Brain microvascular endothelial cell (primary cell): Measurements from ENCODE around the gene PEF1.

Experiments
- DNase-seq: peaks from one replicate; pipeline ENCODE4 v3.0.0-alpha.2; 2020
- H3K27ac ChIP-seq: fragments of 250-450 bp; sonication (Bioruptor Pico); 2 replicates; pipeline ENCODE4 v1.5.1; 2020; ENCODE audit warnings: mild to moderate bottlenecking, moderate library complexity
- H3K27me3 ChIP-seq: fragments of 250-450 bp; sonication (Bioruptor Pico); replicated peaks from 2 replicates; pipeline ENCODE4 v1.5.1; 2020; ENCODE audit warnings: mild to moderate bottlenecking
- H3K36me3 ChIP-seq: fragments of 250-450 bp; sonication (Bioruptor Pico); replicated peaks from 2 replicates; pipeline ENCODE4 v1.5.1; 2020; ENCODE audit warnings: mild to moderate bottlenecking
- H3K4me3 ChIP-seq: 2 replicates; pipeline ENCODE4 v1.5.1; 2011; ENCODE audit warnings: low read depth, mild to moderate bottlenecking, control low read depth, low read length, moderate library complexity
- CTCF ChIP-seq: IDR thresholded peaks from 2 replicates; pipeline ENCODE4 v1.5.1; 2011; ENCODE audit warnings: low read depth, mild to moderate bottlenecking, moderate library complexity, low read length, control low read depth, inconsistent platforms; ENCODE audit errors: missing control alignments
- in situ Hi-C: cut with HindIII; loops from 2 replicates; pipeline ENCODE4 v1.10.0; 2017; ENCODE audit warnings: low sequenced_read_pairs, low pct_ligation_motif_present

Gene PEF1

GRCh38 chr1:31670593-31670964 is 25.9 kb upstream of the PEF1 start:
- Histone ChIP-seq H3K4me3 (no peak overlapping the region), H3K36me3 (no peaks in the 10 kb centered on the region), H3K27ac (no peak overlapping the region), H3K27me3 (no peaks in the 10 kb centered on the region)
- in situ Hi-C loops, result no loop called here
- no peak for DNase-seq
- TF ChIP-seq CTCF, result no peak

- H3K36me3 ChIP-seq, result no peaks in the 10 kb centered on the region
- in situ Hi-C loops, result no loop called here
- H3K4me3 ChIP-seq, result peak overlapping the region; percentile 12
- H3K27ac ChIP-seq, result no peak overlapping the region
- peak; percentile 22 for DNase-seq
- H3K27me3 ChIP-seq, result no peaks in the 10 kb centered on the region
- TF ChIP-seq CTCF, result peak; percentile 56
These were observed 25.3 kb upstream of the PEF1 start for GRCh38 chr1:31669786-31670592.

- no peak for DNase-seq
- in situ Hi-C loops, result no loop called here
- Histone ChIP-seq H3K27ac (no peak overlapping the region), H3K36me3 (no peaks in the 10 kb centered on the region), H3K4me3 (no peak overlapping the region), H3K27me3 (no peaks in the 10 kb centered on the region)
- no peak for TF ChIP-seq CTCF
These were observed 24.7 kb upstream of the PEF1 start for GRCh38 chr1:31669433-31669785.

- no peaks in the 10 kb centered on the region for H3K36me3 ChIP-seq
- DNase-seq, result no peak
- H3K4me3 ChIP-seq, result no peak overlapping the region
- no peak overlapping the region for H3K27ac ChIP-seq
- in situ Hi-C loops, result no loop called here
- no peak for TF ChIP-seq CTCF
- H3K27me3 ChIP-seq, result no peaks in the 10 kb centered on the region
These were observed 23.7 kb upstream of the PEF1 start for GRCh38 chr1:31668303-31668883.

GRCh38 chr1:31667065-31667785 is 22.5 kb upstream of the PEF1 start:
- no peak overlapping the region for H3K4me3 ChIP-seq
- no peak for DNase-seq
- no peaks in the 10 kb centered on the region for H3K36me3 ChIP-seq
- H3K27me3 ChIP-seq, result no peaks in the 10 kb centered on the region
- TF ChIP-seq CTCF, result no peak
- no peak overlapping the region for H3K27ac ChIP-seq
- in situ Hi-C loops, result no loop called here
